H1 (cell line): ENCODE data around the gene IRF3. TPM values are rescaled to one million over a fixed set of nuclear protein-coding genes. Genes with fewer than 3 reads are reported as not detected.

Source experiments
- CREB1 ChIP-seq: IDR thresholded peaks from 2 replicates; pipeline ENCODE4 v1.6.1; 2012; ENCODE audit warnings: inconsistent platforms
- EGR1 ChIP-seq: IDR thresholded peaks from 2 replicates; pipeline ENCODE4 v1.6.1; 2011; ENCODE audit warnings: low read depth, low read length, borderline replicate concordance
- EP300 ChIP-seq, 2 experiments: IDR thresholded peaks; 1 replicate in 1 of 2; 2 replicates in 1 of 2; pipeline ENCODE4 v1.6.1; 2011 to 2012; ENCODE audit warnings: low read depth in 2 of 2, low read length in 2 of 2, mild to moderate bottlenecking in 2 of 2, borderline replicate concordance in 1 of 2, inconsistent platforms in 1 of 2, moderate library complexity in 1 of 2
- KDM4A ChIP-seq: IDR thresholded peaks from one replicate; pipeline ENCODE4 v1.7.1; 2012; ENCODE audit warnings: low read depth, mild to moderate bottlenecking, moderate library complexity, low read length, inconsistent platforms; ENCODE audit not compliant: severe bottlenecking
- RAD21 ChIP-seq, 2 experiments: IDR thresholded peaks in 1 of 2; conservative IDR thresholded peaks in 1 of 2; 2 replicates each; pipeline ENCODE4 v1.6.1; 2011; ENCODE audit warnings: low read depth in 2 of 2, low read length in 2 of 2, improper control_type of control experiment in 1 of 2, inconsistent platforms in 1 of 2, mild to moderate bottlenecking in 1 of 2, moderate library complexity in 1 of 2
- RNF2 ChIP-seq: fragments of 200-900, 300-1000 bp; sonication (generic); IDR thresholded peaks from 2 replicates; pipeline ENCODE4 v1.7.1; 2016; ENCODE audit warnings: borderline replicate concordance, low read depth, mild to moderate bottlenecking, antibody characterized with exemption, low read length; ENCODE audit not compliant: poor library complexity, severe bottlenecking; ENCODE audit errors: missing control alignments
- SRF ChIP-seq: IDR thresholded peaks from 2 replicates; pipeline ENCODE4 v1.6.1; 2011; ENCODE audit warnings: mild to moderate bottlenecking, low read depth, low read length, moderate library complexity
- polyA plus RNA-seq, 7 experiments: library from polyadenylated mRNA; depleted of rRNA in 3 of 7; stranded (reverse) in 5 of 7; unstranded in 2 of 7; fragments of >200 nt in 5 of 7; fragments of 200-250 nt in 2 of 7; gene quantifications; 1 replicate in 5 of 7; 2 replicates in 1 of 7; 4 replicates in 1 of 7; pipeline versions ENCODE4 v1.2.1 to v1.2.3, GENCODE V29; 2011 to 2013; ENCODE audit warnings: missing spikeins in 2 of 7, mixed read lengths in 2 of 7
- total RNA-seq: library from RNA; stranded (reverse); fragmentation: NEBNext Ultra II Directional; extraction: Animal tissue kit (Norgen Biotek cat#: 25700); gene quantifications from 2 replicates; pipeline ENCODE4 v1.2.1, GENCODE V29; 2021
- TF ChIP-seq, protein P1 (sequence below): fragments of 300-600 bp; sonication (generic); IDR thresholded peaks from 2 replicates; pipeline ENCODE4 v1.7.1; 2012; ENCODE audit warnings: low read length, moderate library complexity, mild to moderate bottlenecking, inconsistent platforms; ENCODE audit not compliant: insufficient replicate concordance
- TF ChIP-seq, protein P2 (sequence below): IDR thresholded peaks from 2 replicates; pipeline ENCODE4 v1.6.1; 2012; ENCODE audit warnings: inconsistent platforms

Gene IRF3
- total and polyA plus RNA-seq, 2 of the 8 experiments (the other 6 are each of a cell fraction or from before 2014, with no cell fraction given), result 103 to 114 TPM

GRCh38 chr19:49651029-49651819 is 14.4 kb downstream of the IRF3 start (continued):
- TF ChIP-seq, protein P1, sequence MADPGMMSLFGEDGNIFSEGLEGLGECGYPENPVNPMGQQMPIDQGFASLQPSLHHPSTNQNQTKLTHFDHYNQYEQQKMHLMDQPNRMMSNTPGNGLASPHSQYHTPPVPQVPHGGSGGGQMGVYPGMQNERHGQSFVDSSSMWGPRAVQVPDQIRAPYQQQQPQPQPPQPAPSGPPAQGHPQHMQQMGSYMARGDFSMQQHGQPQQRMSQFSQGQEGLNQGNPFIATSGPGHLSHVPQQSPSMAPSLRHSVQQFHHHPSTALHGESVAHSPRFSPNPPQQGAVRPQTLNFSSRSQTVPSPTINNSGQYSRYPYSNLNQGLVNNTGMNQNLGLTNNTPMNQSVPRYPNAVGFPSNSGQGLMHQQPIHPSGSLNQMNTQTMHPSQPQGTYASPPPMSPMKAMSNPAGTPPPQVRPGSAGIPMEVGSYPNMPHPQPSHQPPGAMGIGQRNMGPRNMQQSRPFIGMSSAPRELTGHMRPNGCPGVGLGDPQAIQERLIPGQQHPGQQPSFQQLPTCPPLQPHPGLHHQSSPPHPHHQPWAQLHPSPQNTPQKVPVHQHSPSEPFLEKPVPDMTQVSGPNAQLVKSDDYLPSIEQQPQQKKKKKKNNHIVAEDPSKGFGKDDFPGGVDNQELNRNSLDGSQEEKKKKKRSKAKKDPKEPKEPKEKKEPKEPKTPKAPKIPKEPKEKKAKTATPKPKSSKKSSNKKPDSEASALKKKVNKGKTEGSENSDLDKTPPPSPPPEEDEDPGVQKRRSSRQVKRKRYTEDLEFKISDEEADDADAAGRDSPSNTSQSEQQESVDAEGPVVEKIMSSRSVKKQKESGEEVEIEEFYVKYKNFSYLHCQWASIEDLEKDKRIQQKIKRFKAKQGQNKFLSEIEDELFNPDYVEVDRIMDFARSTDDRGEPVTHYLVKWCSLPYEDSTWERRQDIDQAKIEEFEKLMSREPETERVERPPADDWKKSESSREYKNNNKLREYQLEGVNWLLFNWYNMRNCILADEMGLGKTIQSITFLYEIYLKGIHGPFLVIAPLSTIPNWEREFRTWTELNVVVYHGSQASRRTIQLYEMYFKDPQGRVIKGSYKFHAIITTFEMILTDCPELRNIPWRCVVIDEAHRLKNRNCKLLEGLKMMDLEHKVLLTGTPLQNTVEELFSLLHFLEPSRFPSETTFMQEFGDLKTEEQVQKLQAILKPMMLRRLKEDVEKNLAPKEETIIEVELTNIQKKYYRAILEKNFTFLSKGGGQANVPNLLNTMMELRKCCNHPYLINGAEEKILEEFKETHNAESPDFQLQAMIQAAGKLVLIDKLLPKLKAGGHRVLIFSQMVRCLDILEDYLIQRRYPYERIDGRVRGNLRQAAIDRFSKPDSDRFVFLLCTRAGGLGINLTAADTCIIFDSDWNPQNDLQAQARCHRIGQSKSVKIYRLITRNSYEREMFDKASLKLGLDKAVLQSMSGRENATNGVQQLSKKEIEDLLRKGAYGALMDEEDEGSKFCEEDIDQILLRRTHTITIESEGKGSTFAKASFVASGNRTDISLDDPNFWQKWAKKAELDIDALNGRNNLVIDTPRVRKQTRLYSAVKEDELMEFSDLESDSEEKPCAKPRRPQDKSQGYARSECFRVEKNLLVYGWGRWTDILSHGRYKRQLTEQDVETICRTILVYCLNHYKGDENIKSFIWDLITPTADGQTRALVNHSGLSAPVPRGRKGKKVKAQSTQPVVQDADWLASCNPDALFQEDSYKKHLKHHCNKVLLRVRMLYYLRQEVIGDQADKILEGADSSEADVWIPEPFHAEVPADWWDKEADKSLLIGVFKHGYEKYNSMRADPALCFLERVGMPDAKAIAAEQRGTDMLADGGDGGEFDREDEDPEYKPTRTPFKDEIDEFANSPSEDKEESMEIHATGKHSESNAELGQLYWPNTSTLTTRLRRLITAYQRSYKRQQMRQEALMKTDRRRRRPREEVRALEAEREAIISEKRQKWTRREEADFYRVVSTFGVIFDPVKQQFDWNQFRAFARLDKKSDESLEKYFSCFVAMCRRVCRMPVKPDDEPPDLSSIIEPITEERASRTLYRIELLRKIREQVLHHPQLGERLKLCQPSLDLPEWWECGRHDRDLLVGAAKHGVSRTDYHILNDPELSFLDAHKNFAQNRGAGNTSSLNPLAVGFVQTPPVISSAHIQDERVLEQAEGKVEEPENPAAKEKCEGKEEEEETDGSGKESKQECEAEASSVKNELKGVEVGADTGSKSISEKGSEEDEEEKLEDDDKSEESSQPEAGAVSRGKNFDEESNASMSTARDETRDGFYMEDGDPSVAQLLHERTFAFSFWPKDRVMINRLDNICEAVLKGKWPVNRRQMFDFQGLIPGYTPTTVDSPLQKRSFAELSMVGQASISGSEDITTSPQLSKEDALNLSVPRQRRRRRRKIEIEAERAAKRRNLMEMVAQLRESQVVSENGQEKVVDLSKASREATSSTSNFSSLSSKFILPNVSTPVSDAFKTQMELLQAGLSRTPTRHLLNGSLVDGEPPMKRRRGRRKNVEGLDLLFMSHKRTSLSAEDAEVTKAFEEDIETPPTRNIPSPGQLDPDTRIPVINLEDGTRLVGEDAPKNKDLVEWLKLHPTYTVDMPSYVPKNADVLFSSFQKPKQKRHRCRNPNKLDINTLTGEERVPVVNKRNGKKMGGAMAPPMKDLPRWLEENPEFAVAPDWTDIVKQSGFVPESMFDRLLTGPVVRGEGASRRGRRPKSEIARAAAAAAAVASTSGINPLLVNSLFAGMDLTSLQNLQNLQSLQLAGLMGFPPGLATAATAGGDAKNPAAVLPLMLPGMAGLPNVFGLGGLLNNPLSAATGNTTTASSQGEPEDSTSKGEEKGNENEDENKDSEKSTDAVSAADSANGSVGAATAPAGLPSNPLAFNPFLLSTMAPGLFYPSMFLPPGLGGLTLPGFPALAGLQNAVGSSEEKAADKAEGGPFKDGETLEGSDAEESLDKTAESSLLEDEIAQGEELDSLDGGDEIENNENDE, result no peak
- TF ChIP-seq RAD21 (IDR thresholded peaks at IDR 0.05 in 1 of 2, conservative IDR thresholded peaks at IDR 0.05 in 1 of 2; ENCODE audit: low read depth in 2 of 2, low read length in 2 of 2) (no peak), KDM4A (no peak), SRF (no peak), CREB1 (no peak), RNF2 (no peak), EP300 (IDR thresholded peaks at IDR 0.05; ENCODE audit: borderline replicate concordance in 1 of 2, low read depth in 2 of 2, low read length in 2 of 2) (no peak), EGR1 (no peak)
- TF ChIP-seq, protein P2, sequence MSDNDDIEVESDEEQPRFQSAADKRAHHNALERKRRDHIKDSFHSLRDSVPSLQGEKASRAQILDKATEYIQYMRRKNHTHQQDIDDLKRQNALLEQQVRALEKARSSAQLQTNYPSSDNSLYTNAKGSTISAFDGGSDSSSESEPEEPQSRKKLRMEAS, result no peak
